HepG2 (cell line): ENCODE data around the gene TRRAP. TPM values are rescaled to one million over a fixed set of nuclear protein-coding genes. Genes with fewer than 3 reads are reported as not detected.

ENCODE experiments used
- ATAC-seq: fragments of 200-7000 bp; cut with Tn5 transposase; 3 replicates; pipeline ENCODE4 v1.9.1; 2020; ENCODE audit warnings: mild to moderate bottlenecking, moderate library complexity
- BruUV-seq: library from RNA; stranded (reverse); fragments of 400-500 nt; replicated peaks from 2 replicates; lab custom pipeline; 2021; lab: Mats Ljungman, UMichigan
- CTCF ChIA-PET: fragments of 300-600 bp; formaldehyde crosslinking; extraction: SDS; loops from one replicate; lab custom pipeline; 2021; ENCODE audit warnings: low total read pairs, inconsistent platforms, low intra/inter-chr PET ratio; lab: Yijun Ruan, JAX
- POLR2A ChIA-PET: fragments of 350-600 bp; sonication (Branson Sonifier 250); formaldehyde crosslinking; loops from one replicate; lab custom pipeline; 2020; ENCODE audit warnings: antibody characterized with exemption, inconsistent platforms; lab: Yijun Ruan, JAX
- DNase-seq: peaks from one replicate; pipeline ENCODE4 v3.0.0-alpha.2; 2015; ENCODE audit warnings: low spot score
- FAIRE-seq: peaks from 3 replicates; lab custom pipeline; 2011; peaks lifted over from hg19 to GRCh38; lab: Jason Lieb, UNC
- H2AFZ ChIP-seq: one replicate; pipeline ENCODE4 v1.6.1; 2011; ENCODE audit warnings: low read length, inconsistent platforms
- H3K27ac ChIP-seq: fragments of 300-600 bp; 3 replicates; pipeline ENCODE4 v1.8.0; 2011; ENCODE audit warnings: mixed run types, mild to moderate bottlenecking, mixed read lengths, low read length, inconsistent platforms; ENCODE audit not compliant: insufficient read depth; ENCODE audit errors: extremely low read length
- H3K27me3 ChIP-seq, 2 experiments: fragments of 200-600 bp in 1 of 2; 2 replicates in 1 of 2; 3 replicates in 1 of 2; pipeline versions ENCODE4 v1.6.0 to v1.8.0; 2011; ENCODE audit warnings: low read length in 2 of 2, mild to moderate bottlenecking in 2 of 2, moderate library complexity in 2 of 2, inconsistent platforms in 1 of 2; ENCODE audit not compliant: insufficient read depth in 2 of 2, control insufficient read depth in 1 of 2
- H3K36me3 ChIP-seq, 2 experiments: fragments of 200-600 bp in 1 of 2; replicated peaks in 1 of 2; 2 replicates in 1 of 2; 3 replicates in 1 of 2; pipeline versions ENCODE4 v1.5.1 to v1.8.0; 2011; ENCODE audit warnings: low read length in 2 of 2, inconsistent platforms in 1 of 2; ENCODE audit not compliant: insufficient read depth in 2 of 2, control insufficient read depth in 1 of 2
- H3K4me1 ChIP-seq: 2 replicates; pipeline ENCODE4 v1.5.1; 2012; ENCODE audit warnings: low read length, inconsistent platforms; ENCODE audit not compliant: insufficient read depth
- H3K4me2 ChIP-seq: 2 replicates; pipeline ENCODE4 v1.6.0; 2011; ENCODE audit warnings: low read depth, low read length, inconsistent platforms
- H3K4me3 ChIP-seq, 3 experiments: fragments of 200-600 bp in 1 of 3; sonication (generic), shearing (Covaris generic) in 1 of 3; replicated peaks in 1 of 3; 2 replicates each; pipeline ENCODE4 v1.5.1; 2011 to 2016; ENCODE audit warnings: low read length in 3 of 3, inconsistent platforms in 2 of 3, low read depth in 2 of 3, mild to moderate bottlenecking in 2 of 3, control low read depth in 1 of 3, mixed read lengths in 1 of 3; ENCODE audit not compliant: insufficient read depth in 1 of 3
- H3K79me2 ChIP-seq: one replicate; pipeline ENCODE4 v1.6.1; 2011; ENCODE audit warnings: low read length, inconsistent platforms; ENCODE audit not compliant: insufficient read depth
- H3K9ac ChIP-seq: 2 replicates; pipeline ENCODE4 v1.6.0; 2011; ENCODE audit warnings: mild to moderate bottlenecking, low read depth, low read length, inconsistent platforms; ENCODE audit not compliant: insufficient read depth
- H3K9me3 ChIP-seq: 2 replicates; pipeline ENCODE4 v1.5.1; 2012; ENCODE audit warnings: mild to moderate bottlenecking, low read length
- H4K20me1 ChIP-seq: 2 replicates; pipeline ENCODE4 v1.6.0; 2011; ENCODE audit warnings: inconsistent platforms, mild to moderate bottlenecking, low read length, moderate library complexity; ENCODE audit not compliant: insufficient read depth
- AGO2 ChIP-seq: fragments of 200-400 bp; formaldehyde crosslinking; optimal IDR thresholded peaks from 2 replicates; pipeline ENCODE3; 2017; ENCODE audit warnings: mild to moderate bottlenecking, low read depth, low read length, moderate library complexity
- ESRRA ChIP-seq: sonication (generic); formaldehyde crosslinking; IDR thresholded peaks from 2 replicates; pipeline ENCODE4 v1.5.1; 2020; ENCODE audit warnings: mild to moderate bottlenecking, low read depth, missing genetic modification reagents
- IKZF1 ChIP-seq: fragments of 450-650 bp; IDR thresholded peaks from 2 replicates; pipeline ENCODE4 v1.7.1; 2016
- PHF8 ChIP-seq: sonication (generic); formaldehyde crosslinking; IDR thresholded peaks from 2 replicates; pipeline ENCODE4 v1.5.0; 2020; ENCODE audit warnings: missing genetic modification reagents
- ZBTB8A ChIP-seq: sonication (generic); formaldehyde crosslinking; IDR thresholded peaks from 2 replicates; pipeline ENCODE4 v1.4.0; 2020; ENCODE audit warnings: mild to moderate bottlenecking, low read depth, missing genetic modification reagents, borderline replicate concordance
- ZNF562 ChIP-seq: sonication (generic); formaldehyde crosslinking; IDR thresholded peaks from 2 replicates; pipeline ENCODE4 v1.8.0; 2022; ENCODE audit warnings: missing genetic modification reagents, borderline replicate concordance
- WGBS: methylation state at CpG from one replicate; pipeline ENCODE4 v1.1.6; 2017; ENCODE audit warnings: low lambda C conversion rate; 5-methylcytosine and 5-hydroxymethylcytosine counted together
- in situ Hi-C: cut with HindIII; loops from 2 replicates; pipeline ENCODE4 v1.10.0; 2017; ENCODE audit warnings: low pct_unique_long_range_greater_than_20kb; ENCODE audit not compliant: extremely low pct_ligation_motif_present
- intact Hi-C: fragments of 100-400 bp; cut with micrococcal nuclease; formaldehyde crosslinking; loops from one replicate; pipeline ENCODE4 v1.10.0; 2022; ENCODE audit not compliant: unreplicated experiment
- polyA plus RNA-seq, 8 experiments: library from polyadenylated mRNA; depleted of rRNA in 3 of 8; stranded (reverse) in 7 of 8; unstranded in 1 of 8; fragments of >200 nt; fragmentation: Illumina TruSeq in 4 of 8; extraction: Trizol in 4 of 8; gene quantifications; 2 replicates each; pipeline versions ENCODE4 v1.2.1 to v1.2.3, GENCODE V29; 2011 to 2016; ENCODE audit warnings: low read depth in 4 of 8, missing spikeins in 1 of 8, mixed read lengths in 1 of 8; ENCODE audit not compliant: insufficient read depth in 1 of 8
- total RNA-seq, 5 experiments: library from RNA; depleted of rRNA; stranded (reverse); fragments of >200 nt; fragmentation: Illumina TruSeq; extraction: Trizol; gene quantifications; 2 replicates each; pipeline ENCODE4 v1.2.3, GENCODE V29; 2016; ENCODE audit warnings: low read depth in 1 of 5
- TF ChIP-seq, protein P1 (sequence below): sonication (generic); formaldehyde crosslinking; IDR thresholded peaks from 2 replicates; pipeline ENCODE4 v1.5.0; 2020; ENCODE audit warnings: missing genetic modification reagents
- TF ChIP-seq, protein P2 (sequence below), 2 experiments: fragments of 450-650 bp in 1 of 2; sonication (generic) in 1 of 2; formaldehyde crosslinking; IDR thresholded peaks; 2 replicates each; pipeline versions ENCODE4 v1.5.0 to v1.8.0; 2020 to 2022; ENCODE audit warnings: mild to moderate bottlenecking in 1 of 2, missing genetic modification reagents in 1 of 2
- TF ChIP-seq, protein P3 (sequence below): sonication (generic); formaldehyde crosslinking; IDR thresholded peaks from 2 replicates; pipeline ENCODE4 v1.4.0; 2020; ENCODE audit warnings: missing genetic modification reagents

TRRAP gene
- total and polyA plus RNA-seq, 2 of the 13 experiments (the other 11 are each of a cell fraction or from before 2014, with no cell fraction given): 8.6 to 10.5 TPM

GRCh38 chr7:99038086-99038855, 159.9 kb downstream of the TRRAP start:
- H3K9me3 ChIP-seq: no peaks in the 10 kb centered on the region
- POLR2A ChIA-PET: no interaction called here
- intact Hi-C loops (no loop called here), in situ Hi-C loops (no loop called here)
- no peak overlapping the region for H3K4me3 ChIP-seq
- H3K79me2 ChIP-seq: no peaks in the 10 kb centered on the region
- no peaks in the 10 kb centered on the region for H4K20me1 ChIP-seq
- H3K4me1 ChIP-seq: peaks cover 22% of the 10 kb centered on the region
- H2AFZ ChIP-seq: no peak overlapping the region
- no peak overlapping the region for H3K9ac ChIP-seq
- CTCF ChIA-PET: no interaction called here
- no peak overlapping the region for H3K27ac ChIP-seq
- WGBS: 98% methylated on average over 22 of the region's 25 CpGs
- H3K27me3 ChIP-seq: no peaks in the 10 kb centered on the region
- no peak for TF ChIP-seq PHF8 (CRISPR knock-in tag)
- peak; percentile 29 for TF ChIP-seq AGO2
- no peak for ATAC-seq
- no TSS peak for BruUV-seq
- H3K36me3 ChIP-seq: peaks cover 31 to 75% of the 10 kb centered on the region in 2 experiments
- FAIRE-seq: no peak
- no peak overlapping the region for H3K4me2 ChIP-seq
- no peak for DNase-seq

- Histone ChIP-seq H3K4me3 (no peak overlapping the region), H3K79me2 (no peaks in the 10 kb centered on the region), H3K9me3 (no peaks in the 10 kb centered on the region), H3K9ac (no peak overlapping the region), H3K36me3 (peaks cover 31 to 73% of the 10 kb centered on the region in 2 experiments), H2AFZ (no peak overlapping the region), H3K27me3 (no peaks in the 10 kb centered on the region), H3K4me2 (no peak overlapping the region), H4K20me1 (no peaks in the 10 kb centered on the region), H3K27ac (no peak overlapping the region), H3K4me1 (peaks cover 26% of the 10 kb centered on the region)
- no peak for ATAC-seq
- WGBS: 100% methylated on average over 4 of the region's 8 CpGs
- in situ Hi-C loops (no loop called here), intact Hi-C loops (no loop called here)
- FAIRE-seq: no peak
- CTCF ChIA-PET: interaction anchor here (3.2 kb wide), 1 partner anchor 274 kb away, joined by 29 read pairs; no protein-coding TSS in a partner anchor
- DNase-seq: no peak
- no TSS peak for BruUV-seq
- POLR2A ChIA-PET: no interaction called here
- TF ChIP-seq, protein P1, sequence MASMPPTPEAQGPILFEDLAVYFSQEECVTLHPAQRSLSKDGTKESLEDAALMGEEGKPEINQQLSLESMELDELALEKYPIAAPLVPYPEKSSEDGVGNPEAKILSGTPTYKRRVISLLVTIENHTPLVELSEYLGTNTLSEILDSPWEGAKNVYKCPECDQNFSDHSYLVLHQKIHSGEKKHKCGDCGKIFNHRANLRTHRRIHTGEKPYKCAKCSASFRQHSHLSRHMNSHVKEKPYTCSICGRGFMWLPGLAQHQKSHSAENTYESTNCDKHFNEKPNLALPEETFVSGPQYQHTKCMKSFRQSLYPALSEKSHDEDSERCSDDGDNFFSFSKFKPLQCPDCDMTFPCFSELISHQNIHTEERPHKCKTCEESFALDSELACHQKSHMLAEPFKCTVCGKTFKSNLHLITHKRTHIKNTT (CRISPR knock-in tag): no peak
- no peak for TF ChIP-seq ZNF562
- TF ChIP-seq ZBTB8A (CRISPR knock-in tag): no peak
- no peak for TF ChIP-seq ESRRA (CRISPR knock-in tag)
- TF ChIP-seq, protein P2, sequence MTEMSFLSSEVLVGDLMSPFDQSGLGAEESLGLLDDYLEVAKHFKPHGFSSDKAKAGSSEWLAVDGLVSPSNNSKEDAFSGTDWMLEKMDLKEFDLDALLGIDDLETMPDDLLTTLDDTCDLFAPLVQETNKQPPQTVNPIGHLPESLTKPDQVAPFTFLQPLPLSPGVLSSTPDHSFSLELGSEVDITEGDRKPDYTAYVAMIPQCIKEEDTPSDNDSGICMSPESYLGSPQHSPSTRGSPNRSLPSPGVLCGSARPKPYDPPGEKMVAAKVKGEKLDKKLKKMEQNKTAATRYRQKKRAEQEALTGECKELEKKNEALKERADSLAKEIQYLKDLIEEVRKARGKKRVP (CRISPR knock-in tag; IDR thresholded peaks at IDR 0.05): no peak
- TF ChIP-seq, protein P3, sequence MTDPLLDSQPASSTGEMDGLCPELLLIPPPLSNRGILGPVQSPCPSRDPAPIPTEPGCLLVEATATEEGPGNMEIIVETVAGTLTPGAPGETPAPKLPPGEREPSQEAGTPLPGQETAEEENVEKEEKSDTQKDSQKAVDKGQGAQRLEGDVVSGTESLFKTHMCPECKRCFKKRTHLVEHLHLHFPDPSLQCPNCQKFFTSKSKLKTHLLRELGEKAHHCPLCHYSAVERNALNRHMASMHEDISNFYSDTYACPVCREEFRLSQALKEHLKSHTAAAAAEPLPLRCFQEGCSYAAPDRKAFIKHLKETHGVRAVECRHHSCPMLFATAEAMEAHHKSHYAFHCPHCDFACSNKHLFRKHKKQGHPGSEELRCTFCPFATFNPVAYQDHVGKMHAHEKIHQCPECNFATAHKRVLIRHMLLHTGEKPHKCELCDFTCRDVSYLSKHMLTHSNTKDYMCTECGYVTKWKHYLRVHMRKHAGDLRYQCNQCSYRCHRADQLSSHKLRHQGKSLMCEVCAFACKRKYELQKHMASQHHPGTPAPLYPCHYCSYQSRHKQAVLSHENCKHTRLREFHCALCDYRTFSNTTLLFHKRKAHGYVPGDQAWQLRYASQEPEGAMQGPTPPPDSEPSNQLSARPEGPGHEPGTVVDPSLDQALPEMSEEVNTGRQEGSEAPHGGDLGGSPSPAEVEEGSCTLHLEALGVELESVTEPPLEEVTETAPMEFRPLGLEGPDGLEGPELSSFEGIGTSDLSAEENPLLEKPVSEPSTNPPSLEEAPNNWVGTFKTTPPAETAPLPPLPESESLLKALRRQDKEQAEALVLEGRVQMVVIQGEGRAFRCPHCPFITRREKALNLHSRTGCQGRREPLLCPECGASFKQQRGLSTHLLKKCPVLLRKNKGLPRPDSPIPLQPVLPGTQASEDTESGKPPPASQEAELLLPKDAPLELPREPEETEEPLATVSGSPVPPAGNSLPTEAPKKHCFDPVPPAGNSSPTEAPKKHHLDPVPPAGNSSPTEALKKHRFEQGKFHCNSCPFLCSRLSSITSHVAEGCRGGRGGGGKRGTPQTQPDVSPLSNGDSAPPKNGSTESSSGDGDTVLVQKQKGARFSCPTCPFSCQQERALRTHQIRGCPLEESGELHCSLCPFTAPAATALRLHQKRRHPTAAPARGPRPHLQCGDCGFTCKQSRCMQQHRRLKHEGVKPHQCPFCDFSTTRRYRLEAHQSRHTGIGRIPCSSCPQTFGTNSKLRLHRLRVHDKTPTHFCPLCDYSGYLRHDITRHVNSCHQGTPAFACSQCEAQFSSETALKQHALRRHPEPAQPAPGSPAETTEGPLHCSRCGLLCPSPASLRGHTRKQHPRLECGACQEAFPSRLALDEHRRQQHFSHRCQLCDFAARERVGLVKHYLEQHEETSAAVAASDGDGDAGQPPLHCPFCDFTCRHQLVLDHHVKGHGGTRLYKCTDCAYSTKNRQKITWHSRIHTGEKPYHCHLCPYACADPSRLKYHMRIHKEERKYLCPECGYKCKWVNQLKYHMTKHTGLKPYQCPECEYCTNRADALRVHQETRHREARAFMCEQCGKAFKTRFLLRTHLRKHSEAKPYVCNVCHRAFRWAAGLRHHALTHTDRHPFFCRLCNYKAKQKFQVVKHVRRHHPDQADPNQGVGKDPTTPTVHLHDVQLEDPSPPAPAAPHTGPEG (CRISPR knock-in tag): no peak
- no peak for TF ChIP-seq IKZF1
These were observed 161.1 kb downstream of the TRRAP start for GRCh38 chr7:99039384-99039891.
